Measurements from ENCODE around the gene FBXO47. TPM values are rescaled to one million over a fixed set of nuclear protein-coding genes. Genes with fewer than 3 reads are reported as not detected.
A peak's percentile ranks its signal among the peaks of the same experiment; 100 is the strongest.
"Not testable (repeated sequence)": the region's sequence is repeated elsewhere in the genome, so short reads cannot be mapped to it uniquely, and the experiment has no call there.

FBXO47 gene
- total RNA-seq, 1 donor from 2014 or later = not detected

- DNase-seq (ENCODE audit: low read depth in 2 of 2) = no peak
Measured at GRCh38 chr17:38980490-38981217, 13.5 kb upstream of the FBXO47 start.

GRCh38 chr17:38978180-38978579, 11.0 kb upstream of the FBXO47 start:
- no peak for DNase-seq (ENCODE audit: low read depth in 2 of 2)

- not testable (repeated sequence) for DNase-seq (ENCODE audit: low read depth in 2 of 2)
Measured at GRCh38 chr17:38976187-38976551, 9.0 kb upstream of the FBXO47 start.

GRCh38 chr17:38970804-38971203, 3.6 kb upstream of the FBXO47 start:
- DNase-seq (ENCODE audit: low read depth in 2 of 2) = no peak

- no peak for DNase-seq (ENCODE audit: low read depth in 2 of 2)
Measured at GRCh38 chr17:38970128-38970527, 2.9 kb upstream of the FBXO47 start.

- no peak for DNase-seq (ENCODE audit: low read depth in 2 of 2)
Measured at GRCh38 chr17:38969281-38969680, 2.1 kb upstream of the FBXO47 start.

- DNase-seq (ENCODE audit: low read depth in 2 of 2) = no peak
Measured at GRCh38 chr17:38961413-38961812, 5.8 kb downstream of the FBXO47 start.

- no peak for DNase-seq (ENCODE audit: low read depth in 2 of 2)
Measured at GRCh38 chr17:38960402-38960801, 6.8 kb downstream of the FBXO47 start.

GRCh38 chr17:38959508-38959907, 7.7 kb downstream of the FBXO47 start:
- no peak for DNase-seq (ENCODE audit: low read depth in 2 of 2)

- no peak for DNase-seq (ENCODE audit: low read depth in 2 of 2)
Measured at GRCh38 chr17:38958756-38959155, 8.4 kb downstream of the FBXO47 start.

- DNase-seq (ENCODE audit: low read depth in 2 of 2) = peak; percentile 11 to 12
Measured at GRCh38 chr17:38958326-38958725, 8.9 kb downstream of the FBXO47 start.

- not testable (repeated sequence) for DNase-seq (ENCODE audit: low read depth in 2 of 2)
Measured at GRCh38 chr17:38953800-38954199, 13.4 kb downstream of the FBXO47 start.

GRCh38 chr17:38947189-38947588, 20.0 kb downstream of the FBXO47 start:
- no peak for DNase-seq (ENCODE audit: low read depth in 2 of 2)

- DNase-seq (ENCODE audit: low read depth in 2 of 2) = peak in 1 of 2 donors; percentile 52
Measured at GRCh38 chr17:38943607-38944006, 23.6 kb downstream of the FBXO47 start.

GRCh38 chr17:38942696-38943334, 24.4 kb downstream of the FBXO47 start:
- DNase-seq (ENCODE audit: low read depth in 2 of 2) = no peak

- no peak for DNase-seq (ENCODE audit: low read depth in 2 of 2)
Measured at GRCh38 chr17:38940404-38940803, 26.8 kb downstream of the FBXO47 start.

GRCh38 chr17:38939987-38940386, 27.2 kb downstream of the FBXO47 start:
- no peak for DNase-seq (ENCODE audit: low read depth in 2 of 2)

GRCh38 chr17:38933962-38934361, 33.2 kb downstream of the FBXO47 start:
- not testable (repeated sequence) for DNase-seq (ENCODE audit: low read depth in 2 of 2)

GRCh38 chr17:38930782-38931181, 36.4 kb downstream of the FBXO47 start:
- DNase-seq (ENCODE audit: low read depth in 2 of 2) = not testable (repeated sequence)

- DNase-seq (ENCODE audit: low read depth in 2 of 2) = no peak
Measured at GRCh38 chr17:38926293-38927070, 40.7 kb downstream of the FBXO47 start.

GRCh38 chr17:38925263-38925995, 41.8 kb downstream of the FBXO47 start, which contains the start of gene LASP1NB:
TSS of gene LASP1NB (plus strand) at chr17:38925614.
- no peak for DNase-seq (ENCODE audit: low read depth in 2 of 2)
